GM21423 (cell line): ENCODE data around the gene NID2.
A peak's percentile ranks its signal among the peaks of the same experiment; 100 is the strongest.

Source experiments
- ATAC-seq: cut with Tn5 transposase; IDR thresholded peaks from one replicate; pipeline ENCODE4 v1.9.1; 2021; ENCODE audit warnings: mild to moderate bottlenecking, moderate library complexity; ENCODE audit not compliant: unreplicated experiment

Gene NID2

GRCh38 chr14:52026901-52027300 is 42.0 kb downstream of the NID2 start:
- no peak for ATAC-seq

DNA sequence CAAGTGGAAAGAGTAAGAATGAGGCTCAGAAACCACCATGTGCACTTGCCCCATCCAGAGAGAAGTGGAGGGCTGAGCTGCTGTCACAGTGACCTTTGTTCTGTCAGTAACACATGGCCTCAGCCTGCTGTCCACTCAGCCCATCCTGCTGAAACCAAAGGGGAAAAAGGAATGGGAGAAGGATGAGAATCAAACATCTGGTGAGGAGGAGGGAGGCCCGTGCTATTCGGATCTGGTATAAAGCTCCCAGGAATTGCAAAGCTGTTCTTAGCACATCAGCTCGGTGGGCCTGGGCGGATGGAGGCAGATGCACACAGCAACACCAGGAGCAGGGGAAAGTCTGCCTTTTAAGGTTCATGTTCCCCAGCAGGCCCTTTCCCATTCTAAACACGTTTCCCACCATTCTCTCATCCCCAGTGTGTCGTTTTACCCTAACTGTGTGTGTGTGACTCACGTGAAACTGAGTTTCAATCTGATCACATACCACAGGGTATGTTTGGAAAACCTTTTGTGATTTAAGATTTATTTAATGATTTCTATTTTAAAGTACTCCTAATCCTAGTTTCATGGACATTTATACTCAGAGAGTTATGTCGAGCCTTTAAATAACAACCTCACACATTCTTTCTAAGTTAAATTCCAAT is 42.7 kb downstream of the NID2 start:
- ATAC-seq, result no peak

GRCh38 chr14:52025310-52025709 is 43.5 kb downstream of the NID2 start:
- ATAC-seq, result no peak

GRCh38 chr14:52023518-52023917 is 45.3 kb downstream of the NID2 start:
- no peak for ATAC-seq

GRCh38 chr14:52021957-52022600 is 46.8 kb downstream of the NID2 start:
- peak; percentile 75 for ATAC-seq

GRCh38 chr14:52020866-52021717 is 47.8 kb downstream of the NID2 start:
- ATAC-seq, result no peak

- no peak for ATAC-seq
These were observed 48.6 kb downstream of the NID2 start for GRCh38 chr14:52020161-52020714.

DNA sequence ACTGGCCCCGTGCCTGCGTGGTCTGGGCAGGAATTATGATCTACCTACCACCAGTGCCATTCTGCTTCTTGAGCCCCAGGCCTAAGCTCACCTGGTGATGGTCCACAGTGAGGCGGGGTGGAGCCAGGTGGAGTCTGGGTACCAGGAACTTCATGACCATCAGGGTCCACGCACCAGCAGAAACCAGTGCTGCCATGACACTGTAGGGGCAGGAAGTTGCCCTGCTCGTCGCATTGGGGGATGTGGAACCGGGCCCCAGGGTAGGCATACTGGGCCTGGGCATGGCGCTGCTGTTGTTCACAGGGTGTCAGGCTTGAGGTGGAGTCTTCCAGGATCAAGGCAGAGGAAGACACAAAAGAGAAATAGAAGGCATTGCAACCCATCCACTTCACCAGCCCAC is 49.9 kb downstream of the NID2 start:
- no peak for ATAC-seq

- ATAC-seq, result no peak
These were observed 50.6 kb downstream of the NID2 start for GRCh38 chr14:52018252-52018651.

GRCh38 chr14:52015411-52016030 is 53.3 kb downstream of the NID2 start:
- no peak for ATAC-seq

- no peak for ATAC-seq
These were observed 54.1 kb downstream of the NID2 start for GRCh38 chr14:52014601-52015267.

DNA sequence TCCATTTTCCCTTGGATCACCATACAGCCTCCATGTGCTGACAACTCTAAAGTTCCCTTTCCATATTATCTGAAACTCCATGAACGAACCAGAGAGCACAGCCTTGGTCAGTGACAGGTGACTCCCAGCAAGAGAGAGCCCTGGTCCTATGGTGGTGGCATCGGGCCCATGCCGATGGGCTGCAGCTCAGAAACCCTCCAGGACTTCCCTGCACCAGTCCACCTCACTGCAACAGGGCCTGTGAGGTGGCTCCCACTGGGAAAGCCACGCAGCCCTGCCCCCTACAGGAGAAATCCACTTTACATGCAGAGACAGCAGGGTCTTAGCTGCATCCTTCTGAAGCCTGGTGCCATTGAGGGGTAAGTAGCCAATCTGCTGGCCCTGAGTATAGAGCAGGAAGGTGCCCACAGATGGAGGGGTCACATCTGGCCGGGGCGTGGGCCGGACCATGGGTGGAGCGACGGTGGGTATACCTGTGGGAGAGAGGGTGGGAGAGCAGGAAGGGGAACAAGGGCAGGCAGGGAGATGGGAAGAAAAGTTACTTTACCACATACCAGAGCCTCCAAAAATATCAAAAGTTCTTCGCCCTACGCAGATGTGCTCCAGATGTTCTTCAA is 54.8 kb downstream of the NID2 start:
- ATAC-seq, result no peak

- ATAC-seq, result no peak
These were observed 56.2 kb downstream of the NID2 start for GRCh38 chr14:52012635-52013034.

DNA sequence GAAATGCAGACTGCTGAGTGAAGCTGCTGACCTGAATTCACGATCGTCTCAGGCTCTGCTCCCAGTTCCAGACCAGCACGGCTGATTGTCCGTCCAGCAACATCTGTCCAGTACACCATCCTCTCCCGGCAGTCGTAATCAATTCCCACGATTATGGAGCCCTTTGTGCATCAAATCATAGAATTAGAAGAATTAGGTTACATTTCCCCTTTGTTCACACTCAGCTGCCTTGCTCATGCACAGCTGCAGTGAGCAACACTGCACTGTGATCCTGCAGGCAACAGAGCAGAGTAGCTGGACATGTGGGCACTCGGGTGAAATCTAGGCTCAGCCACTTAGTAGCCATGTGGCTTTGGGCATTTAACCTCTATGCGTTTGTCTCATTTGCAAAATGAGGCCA is 57.3 kb downstream of the NID2 start:
- no peak for ATAC-seq

DNA sequence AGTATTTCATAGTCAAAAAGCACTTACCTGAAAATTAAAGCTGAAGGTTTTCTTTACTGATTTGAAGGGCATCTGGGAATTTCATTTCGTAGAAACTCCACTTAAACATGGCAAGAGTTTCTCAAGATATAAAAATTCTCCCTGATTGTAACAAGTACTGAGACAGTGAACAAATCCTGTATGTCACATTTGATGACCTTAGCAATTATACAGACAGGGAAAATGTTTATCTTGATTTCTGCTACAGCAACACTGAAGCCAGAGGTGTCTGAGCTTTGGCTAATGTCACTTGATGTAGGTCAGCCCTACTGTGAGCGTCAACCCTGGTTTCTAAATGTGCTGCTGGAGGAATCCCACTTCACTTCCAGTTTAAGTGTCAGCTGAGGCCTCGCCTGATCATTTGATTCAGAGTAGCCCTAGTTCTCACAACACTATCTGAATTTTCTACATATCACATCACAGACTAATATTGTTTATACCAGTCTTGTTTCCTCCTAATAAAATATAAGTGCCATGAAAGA is 58.6 kb downstream of the NID2 start:
- no peak for ATAC-seq

DNA sequence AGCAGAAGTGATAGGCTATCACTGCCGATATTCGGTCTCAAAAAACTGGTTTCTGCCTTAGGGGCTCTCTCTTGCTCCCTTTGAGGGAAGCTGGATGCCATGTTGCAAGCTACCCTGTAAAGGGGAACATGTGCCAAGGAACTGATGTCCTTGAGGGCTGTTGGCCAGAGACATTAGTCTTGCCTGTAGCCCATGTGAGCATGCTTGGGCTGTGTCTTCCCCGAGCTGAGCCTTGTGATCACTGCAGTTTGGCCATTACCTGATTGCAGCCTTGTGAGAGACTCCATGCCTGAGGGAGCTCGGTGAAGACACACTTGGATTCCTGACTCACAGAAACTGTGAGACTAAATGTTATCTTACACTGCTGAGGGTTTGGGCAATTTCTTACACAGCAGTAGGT is 60.7 kb downstream of the NID2 start:
- no peak for ATAC-seq

DNA sequence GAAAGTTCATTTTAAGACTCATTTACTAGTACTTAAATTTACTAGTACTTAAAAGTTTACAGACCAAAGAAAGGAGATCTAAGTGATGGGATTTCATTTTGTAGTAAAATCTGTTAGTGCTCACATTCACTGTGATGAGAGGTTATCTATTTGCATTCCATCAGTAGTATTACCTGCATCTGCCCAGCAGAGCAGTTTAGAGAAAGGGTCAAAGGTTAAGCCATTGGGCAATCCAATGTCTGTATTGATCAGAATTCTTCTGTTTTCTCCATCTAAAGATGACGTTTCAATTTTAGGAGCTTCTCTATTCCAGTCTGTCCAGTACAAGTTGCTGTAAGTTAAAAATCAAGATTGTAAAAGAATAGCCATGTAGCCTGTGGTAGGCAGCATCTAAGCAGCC is 61.2 kb downstream of the NID2 start:
- ATAC-seq, result no peak

GRCh38 chr14:52007211-52007610 is 61.6 kb downstream of the NID2 start:
- no peak for ATAC-seq

GRCh38 chr14:52006361-52006760 is 62.5 kb downstream of the NID2 start:
- no peak for ATAC-seq

DNA sequence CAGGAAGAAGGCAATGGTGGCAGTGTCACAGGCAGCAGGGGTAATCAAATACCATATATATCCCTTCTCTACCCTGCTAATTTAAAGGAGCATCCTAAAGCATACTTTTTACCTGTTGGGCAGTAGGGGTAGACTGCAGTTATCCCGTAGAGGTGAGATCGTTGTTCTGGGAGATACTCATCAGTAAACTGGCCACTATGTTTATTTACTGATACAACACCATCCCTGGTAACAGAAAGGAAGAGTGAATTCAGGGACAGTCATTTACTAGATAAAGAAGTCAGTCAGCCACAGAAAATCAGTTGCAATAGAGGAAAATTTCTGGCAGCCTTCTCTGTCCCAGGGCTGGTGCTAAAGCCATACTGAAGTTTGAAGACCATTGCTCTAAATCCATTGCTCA is 63.2 kb downstream of the NID2 start:
- no peak for ATAC-seq
